HL-60 (cell line): ENCODE measurements around the gene VWA7.

Source experiments
- POLR2AphosphoS5 ChIP-seq: IDR thresholded peaks from 2 replicates; pipeline ENCODE4 v1.6.1; 2012; ENCODE audit warnings: low read depth
- TF ChIP-seq, protein P1 (sequence below): IDR thresholded peaks from 2 replicates; pipeline ENCODE4 v1.6.1; 2012; ENCODE audit warnings: low read depth; ENCODE audit not compliant: insufficient replicate concordance
- TF ChIP-seq, protein P2 (sequence below): IDR thresholded peaks from one replicate; pipeline ENCODE4 v1.5.1; 2011; ENCODE audit warnings: low read length, control low read depth, inconsistent platforms; ENCODE audit not compliant: insufficient read depth

DNA sequence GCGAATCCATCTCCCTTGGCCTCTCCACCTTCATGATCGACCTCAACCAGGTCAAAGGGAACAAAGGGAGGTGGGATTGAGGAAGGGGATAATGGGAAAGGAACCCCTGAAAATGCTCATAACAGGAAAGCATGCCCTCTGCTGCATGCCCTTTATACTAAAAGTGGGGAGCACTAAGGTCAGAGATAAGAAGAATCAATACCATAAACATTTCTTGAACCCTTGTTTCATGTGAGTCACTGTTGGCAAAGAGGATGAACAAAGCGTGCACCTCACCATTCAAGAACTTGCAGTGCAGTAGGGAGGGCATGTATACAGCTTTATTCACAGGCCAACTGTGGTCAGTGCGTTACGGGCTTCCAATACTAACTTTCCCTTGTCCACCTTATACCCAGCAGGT is 16.3 kb downstream of the VWA7 start:
- TF ChIP-seq, protein P1, sequence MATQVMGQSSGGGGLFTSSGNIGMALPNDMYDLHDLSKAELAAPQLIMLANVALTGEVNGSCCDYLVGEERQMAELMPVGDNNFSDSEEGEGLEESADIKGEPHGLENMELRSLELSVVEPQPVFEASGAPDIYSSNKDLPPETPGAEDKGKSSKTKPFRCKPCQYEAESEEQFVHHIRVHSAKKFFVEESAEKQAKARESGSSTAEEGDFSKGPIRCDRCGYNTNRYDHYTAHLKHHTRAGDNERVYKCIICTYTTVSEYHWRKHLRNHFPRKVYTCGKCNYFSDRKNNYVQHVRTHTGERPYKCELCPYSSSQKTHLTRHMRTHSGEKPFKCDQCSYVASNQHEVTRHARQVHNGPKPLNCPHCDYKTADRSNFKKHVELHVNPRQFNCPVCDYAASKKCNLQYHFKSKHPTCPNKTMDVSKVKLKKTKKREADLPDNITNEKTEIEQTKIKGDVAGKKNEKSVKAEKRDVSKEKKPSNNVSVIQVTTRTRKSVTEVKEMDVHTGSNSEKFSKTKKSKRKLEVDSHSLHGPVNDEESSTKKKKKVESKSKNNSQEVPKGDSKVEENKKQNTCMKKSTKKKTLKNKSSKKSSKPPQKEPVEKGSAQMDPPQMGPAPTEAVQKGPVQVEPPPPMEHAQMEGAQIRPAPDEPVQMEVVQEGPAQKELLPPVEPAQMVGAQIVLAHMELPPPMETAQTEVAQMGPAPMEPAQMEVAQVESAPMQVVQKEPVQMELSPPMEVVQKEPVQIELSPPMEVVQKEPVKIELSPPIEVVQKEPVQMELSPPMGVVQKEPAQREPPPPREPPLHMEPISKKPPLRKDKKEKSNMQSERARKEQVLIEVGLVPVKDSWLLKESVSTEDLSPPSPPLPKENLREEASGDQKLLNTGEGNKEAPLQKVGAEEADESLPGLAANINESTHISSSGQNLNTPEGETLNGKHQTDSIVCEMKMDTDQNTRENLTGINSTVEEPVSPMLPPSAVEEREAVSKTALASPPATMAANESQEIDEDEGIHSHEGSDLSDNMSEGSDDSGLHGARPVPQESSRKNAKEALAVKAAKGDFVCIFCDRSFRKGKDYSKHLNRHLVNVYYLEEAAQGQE = no peak
- TF ChIP-seq POLR2AphosphoS5 = no peak
- TF ChIP-seq, protein P2, sequence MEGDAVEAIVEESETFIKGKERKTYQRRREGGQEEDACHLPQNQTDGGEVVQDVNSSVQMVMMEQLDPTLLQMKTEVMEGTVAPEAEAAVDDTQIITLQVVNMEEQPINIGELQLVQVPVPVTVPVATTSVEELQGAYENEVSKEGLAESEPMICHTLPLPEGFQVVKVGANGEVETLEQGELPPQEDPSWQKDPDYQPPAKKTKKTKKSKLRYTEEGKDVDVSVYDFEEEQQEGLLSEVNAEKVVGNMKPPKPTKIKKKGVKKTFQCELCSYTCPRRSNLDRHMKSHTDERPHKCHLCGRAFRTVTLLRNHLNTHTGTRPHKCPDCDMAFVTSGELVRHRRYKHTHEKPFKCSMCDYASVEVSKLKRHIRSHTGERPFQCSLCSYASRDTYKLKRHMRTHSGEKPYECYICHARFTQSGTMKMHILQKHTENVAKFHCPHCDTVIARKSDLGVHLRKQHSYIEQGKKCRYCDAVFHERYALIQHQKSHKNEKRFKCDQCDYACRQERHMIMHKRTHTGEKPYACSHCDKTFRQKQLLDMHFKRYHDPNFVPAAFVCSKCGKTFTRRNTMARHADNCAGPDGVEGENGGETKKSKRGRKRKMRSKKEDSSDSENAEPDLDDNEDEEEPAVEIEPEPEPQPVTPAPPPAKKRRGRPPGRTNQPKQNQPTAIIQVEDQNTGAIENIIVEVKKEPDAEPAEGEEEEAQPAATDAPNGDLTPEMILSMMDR = no peak
